GM12865 (cell line): ENCODE data around the gene PTGR2.

Experiments used
- DNase-seq: peaks from one replicate; pipeline ENCODE4 v3.0.0; 2010; ENCODE audit warnings: low read depth
- H3K4me3 ChIP-seq: 2 replicates; pipeline ENCODE4 v1.5.1; 2011; ENCODE audit warnings: mild to moderate bottlenecking, low read depth, low read length, control low read depth
- TF ChIP-seq, protein P1 (sequence below): IDR thresholded peaks from 2 replicates; pipeline ENCODE4 v1.5.1; 2011; ENCODE audit warnings: low read length, control low read depth, low read depth, inconsistent platforms; ENCODE audit not compliant: insufficient read depth; ENCODE audit errors: missing control alignments

The PTGR2 gene

DNA sequence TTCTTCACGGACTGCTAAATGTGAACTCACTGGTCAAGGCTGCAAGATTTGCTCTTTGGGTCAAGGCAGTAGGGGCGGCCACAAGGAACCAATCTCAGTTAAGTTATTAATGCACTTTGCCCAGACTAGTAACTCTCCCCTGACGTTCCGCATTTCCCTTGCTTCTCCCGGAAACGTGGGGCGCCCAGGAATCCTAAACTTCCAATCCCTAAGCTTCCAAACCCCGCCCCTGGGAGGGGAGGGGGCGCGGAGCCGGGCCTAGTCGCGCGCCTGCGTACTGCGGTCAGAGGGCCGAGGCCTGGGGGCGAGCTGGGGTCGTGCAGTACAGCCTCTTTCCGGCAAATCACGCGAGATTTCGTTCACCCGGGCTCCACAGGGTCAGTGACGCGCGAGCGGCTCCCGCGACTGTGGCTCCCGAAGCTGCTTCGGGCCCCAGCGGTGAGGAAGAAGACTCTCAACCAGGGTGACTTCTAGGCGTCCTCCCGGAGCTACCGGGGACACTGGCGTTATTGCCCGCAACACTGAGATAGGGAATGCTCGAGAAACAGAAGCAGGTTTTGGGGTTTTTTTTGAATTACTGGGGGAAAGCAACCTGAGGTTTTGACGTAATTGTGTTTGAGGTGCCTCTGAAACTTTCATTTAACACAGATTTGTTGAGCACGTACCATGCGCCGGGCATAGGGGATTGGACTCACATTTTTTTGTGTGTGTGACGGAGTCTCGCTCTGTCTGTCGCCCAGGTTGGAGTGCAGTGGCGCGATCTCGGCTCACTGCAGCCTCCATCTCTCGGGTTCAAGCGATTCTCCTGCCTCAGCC, at the start of gene PTGR2:
PTGR2 (plus strand) TSS at position 265 of the 816 bp plus-strand sequence. CDS start 7,032 bp downstream, outside the sequence.
- H3K4me3 ChIP-seq, result peak within 1 kb of the TSS; percentile 86
- TF ChIP-seq, protein P1, sequence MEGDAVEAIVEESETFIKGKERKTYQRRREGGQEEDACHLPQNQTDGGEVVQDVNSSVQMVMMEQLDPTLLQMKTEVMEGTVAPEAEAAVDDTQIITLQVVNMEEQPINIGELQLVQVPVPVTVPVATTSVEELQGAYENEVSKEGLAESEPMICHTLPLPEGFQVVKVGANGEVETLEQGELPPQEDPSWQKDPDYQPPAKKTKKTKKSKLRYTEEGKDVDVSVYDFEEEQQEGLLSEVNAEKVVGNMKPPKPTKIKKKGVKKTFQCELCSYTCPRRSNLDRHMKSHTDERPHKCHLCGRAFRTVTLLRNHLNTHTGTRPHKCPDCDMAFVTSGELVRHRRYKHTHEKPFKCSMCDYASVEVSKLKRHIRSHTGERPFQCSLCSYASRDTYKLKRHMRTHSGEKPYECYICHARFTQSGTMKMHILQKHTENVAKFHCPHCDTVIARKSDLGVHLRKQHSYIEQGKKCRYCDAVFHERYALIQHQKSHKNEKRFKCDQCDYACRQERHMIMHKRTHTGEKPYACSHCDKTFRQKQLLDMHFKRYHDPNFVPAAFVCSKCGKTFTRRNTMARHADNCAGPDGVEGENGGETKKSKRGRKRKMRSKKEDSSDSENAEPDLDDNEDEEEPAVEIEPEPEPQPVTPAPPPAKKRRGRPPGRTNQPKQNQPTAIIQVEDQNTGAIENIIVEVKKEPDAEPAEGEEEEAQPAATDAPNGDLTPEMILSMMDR, result no peak

DNA sequence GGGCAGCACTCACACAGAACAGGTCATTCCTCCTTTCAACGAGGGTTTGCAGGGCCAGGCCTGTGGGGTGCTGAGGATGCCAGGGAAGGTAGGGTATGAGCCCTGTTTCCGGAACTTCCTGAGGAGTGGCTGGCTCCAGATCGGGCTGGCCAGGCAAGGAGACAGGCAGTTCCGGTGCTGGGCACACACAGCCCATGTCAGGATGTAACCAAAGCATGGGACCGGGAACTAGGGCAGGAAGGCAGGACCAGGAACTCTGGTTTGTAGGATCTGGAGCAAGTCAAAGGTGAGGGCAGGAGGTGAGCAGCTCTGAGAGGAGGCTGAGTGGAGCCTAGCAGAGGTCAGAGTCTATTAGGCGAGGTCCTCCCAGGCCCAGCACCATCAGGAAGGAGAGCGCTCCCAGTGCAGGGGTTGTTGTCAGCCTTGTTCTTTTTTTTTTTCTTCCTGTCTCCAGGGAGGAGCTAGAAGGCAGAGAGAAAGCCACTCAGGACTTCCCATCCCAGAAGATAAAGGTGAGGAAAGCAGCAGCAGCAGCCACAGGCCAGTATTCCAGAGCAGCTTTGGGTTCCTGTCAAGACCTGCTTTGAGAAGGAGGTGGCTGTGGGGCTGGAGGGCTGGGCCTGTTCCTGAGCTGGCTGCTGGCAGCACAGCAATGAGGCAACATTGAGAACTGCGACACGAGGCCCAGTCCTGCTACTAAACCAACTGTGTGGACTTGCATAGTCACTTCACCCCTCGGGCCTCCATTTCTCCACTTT, 49.0 kb upstream of the PTGR2 start:
- no peak for DNase-seq
- TF ChIP-seq, protein P1, result no peak
- no peak overlapping the region for H3K4me3 ChIP-seq

More for the DNA sequence above, at the start of gene PTGR2:
- peak; percentile 97 for DNase-seq

DNA sequence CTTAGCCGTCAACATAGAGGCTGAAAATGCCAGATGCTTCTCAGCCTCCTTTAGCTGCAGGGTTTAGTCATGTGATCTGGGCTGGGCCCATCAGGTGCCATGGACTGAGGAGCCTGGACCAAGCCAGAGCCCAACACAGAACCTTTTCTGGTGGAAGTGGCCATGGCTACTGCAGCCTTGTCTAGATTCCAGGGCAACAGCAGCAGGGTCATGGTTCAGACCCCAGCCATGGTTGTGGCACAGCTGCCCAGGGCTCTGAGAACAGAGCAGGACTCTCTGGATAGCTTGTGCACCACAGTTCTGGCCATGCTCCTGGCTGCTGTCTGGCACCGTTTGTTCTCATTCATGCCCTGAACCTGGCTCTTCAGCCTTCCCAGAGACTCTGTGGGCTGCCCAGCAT, 47.0 kb upstream of the PTGR2 start:
- DNase-seq, result no peak
- no peak overlapping the region for H3K4me3 ChIP-seq
- TF ChIP-seq, protein P1, result no peak

DNA sequence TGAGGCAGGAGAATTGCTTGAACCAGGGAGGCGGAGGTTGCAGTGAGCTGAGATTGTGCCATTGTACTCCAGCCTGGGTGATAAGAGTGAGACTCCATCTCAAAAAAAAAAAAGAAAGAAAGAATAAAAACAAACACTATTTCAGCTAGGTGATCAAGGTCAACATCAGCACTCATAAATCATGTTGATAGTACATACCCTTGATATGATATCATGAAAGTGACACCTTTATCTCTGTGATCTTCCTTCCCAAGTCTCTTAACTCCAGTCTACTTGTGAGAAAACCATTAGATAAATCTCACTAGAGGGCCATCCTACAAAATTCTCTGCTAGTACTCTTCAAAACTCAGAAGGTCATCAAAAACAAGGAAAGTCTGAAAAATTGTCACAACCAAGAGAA, 44.2 kb upstream of the PTGR2 start:
- H3K4me3 ChIP-seq, result no peak overlapping the region
- DNase-seq, result no peak
- TF ChIP-seq, protein P1, result no peak

DNA sequence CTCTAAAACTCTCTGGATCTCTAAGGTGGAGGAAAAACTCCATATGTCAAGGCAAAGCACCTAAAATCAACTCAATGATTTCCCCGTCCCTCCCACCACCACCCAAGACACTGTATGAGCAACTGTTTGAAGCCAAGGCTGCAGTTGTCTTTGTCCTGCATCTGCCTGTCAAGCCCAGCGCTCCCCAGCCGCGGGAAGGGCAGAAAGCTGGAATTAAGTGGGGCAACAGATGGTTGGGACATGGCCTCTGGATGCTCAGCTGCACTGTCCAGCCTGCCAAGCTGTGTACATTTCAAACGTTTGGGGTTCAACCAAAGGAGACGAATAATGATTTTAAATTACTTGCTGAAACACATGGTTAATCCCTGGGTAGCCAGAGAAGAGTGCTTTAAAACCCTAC, 42.2 kb upstream of the PTGR2 start:
- no peak overlapping the region for H3K4me3 ChIP-seq
- TF ChIP-seq, protein P1, result no peak
- no peak for DNase-seq

DNA sequence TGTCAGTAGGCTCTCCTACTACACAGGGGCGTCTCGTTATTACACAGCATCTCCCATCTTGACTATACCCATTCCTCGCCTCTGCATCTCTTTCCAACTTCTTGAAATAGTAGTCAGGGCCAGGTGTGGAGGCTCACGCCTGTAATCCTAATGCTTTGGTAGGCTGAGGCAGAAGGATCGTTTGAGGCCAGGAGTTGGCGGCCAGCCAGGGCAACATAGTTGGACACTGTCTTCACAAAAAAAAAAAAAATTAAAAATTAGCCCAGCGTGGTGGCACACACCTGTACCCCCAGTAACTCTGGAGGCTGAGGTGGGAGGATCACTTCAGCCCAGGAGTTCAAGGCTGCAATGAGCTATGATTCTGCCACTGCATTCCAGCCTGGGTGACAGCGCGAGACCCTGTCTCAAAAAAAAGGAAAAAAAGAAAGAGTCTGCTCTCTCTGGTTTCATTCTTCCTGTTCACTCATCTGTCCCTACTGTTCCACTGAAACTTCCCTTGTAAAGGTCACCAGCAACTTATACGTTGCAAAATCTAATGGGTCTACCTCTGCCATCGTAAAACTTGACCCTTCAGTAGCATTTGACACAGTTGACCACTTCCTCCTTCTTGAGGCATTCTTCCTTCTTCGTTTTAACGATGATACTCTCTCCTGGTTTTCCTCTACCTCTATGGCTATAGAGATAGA, 41.0 kb upstream of the PTGR2 start:
- no peak overlapping the region for H3K4me3 ChIP-seq
- DNase-seq, result no peak
- TF ChIP-seq, protein P1, result no peak
